Mesodermal cell (in vitro differentiated cells): ENCODE data around the gene TRPV4.

ENCODE experiments used
- H3K27ac ChIP-seq: 2 replicates; pipeline ENCODE4 v1.7.0; 2013; ENCODE audit warnings: mild to moderate bottlenecking, low read depth, low read length, moderate library complexity; ENCODE audit not compliant: severe bottlenecking
- H3K36me3 ChIP-seq: 2 replicates; pipeline ENCODE4 v1.7.1; 2013; ENCODE audit warnings: mild to moderate bottlenecking, low read length, moderate library complexity; ENCODE audit not compliant: control insufficient read depth, insufficient read depth
- H3K4me1 ChIP-seq: one replicate; pipeline ENCODE4 v1.7.1; 2013; ENCODE audit warnings: mild to moderate bottlenecking, low read length; ENCODE audit not compliant: insufficient read depth, control insufficient read depth, poor library complexity, severe bottlenecking
- H3K4me3 ChIP-seq: 2 replicates; pipeline ENCODE4 v1.7.0; 2013; ENCODE audit warnings: low read length, control low read depth, mild to moderate bottlenecking; ENCODE audit not compliant: insufficient read depth, poor library complexity, severe bottlenecking; ENCODE audit errors: extremely low read depth
- H3K9me3 ChIP-seq: 2 replicates; pipeline ENCODE4 v1.7.1; 2013; ENCODE audit warnings: mild to moderate bottlenecking, low read length, moderate library complexity; ENCODE audit not compliant: control insufficient read depth
- WGBS, 2 experiments: methylation state at CpG; one replicate each; pipeline ENCODE4 v1.1.5; 2013; ENCODE audit warnings: missing lambda C conversion rate in 2 of 2; ENCODE audit not compliant: insufficient coverage in 2 of 2; 5-methylcytosine and 5-hydroxymethylcytosine counted together

Gene TRPV4

DNA sequence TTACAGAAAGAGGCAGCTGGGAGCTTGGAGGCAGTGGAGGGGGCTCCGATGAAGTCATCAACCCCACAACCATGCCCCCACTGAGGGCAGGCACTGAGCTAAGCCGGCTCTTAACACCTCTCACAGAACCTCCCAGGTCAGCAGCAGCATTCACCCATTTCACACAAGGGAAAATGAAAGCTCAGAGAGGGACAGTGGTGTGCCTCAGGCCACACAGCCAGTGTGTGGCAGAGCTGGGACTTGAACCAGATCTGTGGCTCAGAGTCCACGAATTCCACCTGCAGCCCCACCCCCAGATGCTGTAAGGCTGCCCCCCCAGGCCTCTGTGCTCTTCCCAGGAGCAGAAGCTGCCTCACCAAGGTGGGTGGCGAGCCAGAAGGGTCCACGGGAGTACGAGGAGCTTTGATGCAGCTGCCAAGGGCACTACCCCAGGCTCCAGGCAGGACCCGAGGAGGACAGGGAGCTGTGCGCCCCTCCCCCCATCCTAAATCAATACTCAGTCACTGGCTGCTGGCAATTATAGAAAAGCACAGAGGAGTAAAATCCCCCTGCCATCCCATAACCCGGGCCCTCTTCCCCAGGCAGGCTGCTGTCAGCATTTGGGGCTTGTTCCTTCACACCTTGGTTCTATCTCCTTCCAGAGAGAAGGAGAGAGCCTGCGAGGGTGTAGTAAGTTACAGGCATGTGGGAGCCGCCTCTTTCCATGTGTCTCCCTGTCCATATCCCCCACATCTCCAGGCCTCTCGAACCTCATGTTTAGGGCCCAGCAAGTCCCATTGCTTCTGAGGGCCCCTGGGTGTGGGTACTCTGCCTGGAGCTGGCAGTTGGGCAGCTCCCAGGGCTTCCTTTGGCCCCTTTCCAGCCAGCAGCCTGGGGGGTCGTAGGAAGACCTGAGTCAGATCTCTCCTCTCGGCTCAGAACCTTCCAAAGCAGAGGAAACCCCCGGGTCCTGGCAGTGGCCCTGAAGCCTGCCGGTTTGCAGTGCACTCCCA lies 72.0 kb downstream of the TRPV4 start:
- 87 to 91% methylated on average over 6 to 10 of the region's 16 CpGs for WGBS, 2 experiments
- H3K36me3 ChIP-seq: no peaks in the 10 kb centered on the region
- H3K4me1 ChIP-seq: peaks cover 7% of the 10 kb centered on the region
- peaks cover 9% of the 10 kb centered on the region for H3K9me3 ChIP-seq
- no peak overlapping the region for H3K4me3 ChIP-seq
- no peak overlapping the region for H3K27ac ChIP-seq

DNA sequence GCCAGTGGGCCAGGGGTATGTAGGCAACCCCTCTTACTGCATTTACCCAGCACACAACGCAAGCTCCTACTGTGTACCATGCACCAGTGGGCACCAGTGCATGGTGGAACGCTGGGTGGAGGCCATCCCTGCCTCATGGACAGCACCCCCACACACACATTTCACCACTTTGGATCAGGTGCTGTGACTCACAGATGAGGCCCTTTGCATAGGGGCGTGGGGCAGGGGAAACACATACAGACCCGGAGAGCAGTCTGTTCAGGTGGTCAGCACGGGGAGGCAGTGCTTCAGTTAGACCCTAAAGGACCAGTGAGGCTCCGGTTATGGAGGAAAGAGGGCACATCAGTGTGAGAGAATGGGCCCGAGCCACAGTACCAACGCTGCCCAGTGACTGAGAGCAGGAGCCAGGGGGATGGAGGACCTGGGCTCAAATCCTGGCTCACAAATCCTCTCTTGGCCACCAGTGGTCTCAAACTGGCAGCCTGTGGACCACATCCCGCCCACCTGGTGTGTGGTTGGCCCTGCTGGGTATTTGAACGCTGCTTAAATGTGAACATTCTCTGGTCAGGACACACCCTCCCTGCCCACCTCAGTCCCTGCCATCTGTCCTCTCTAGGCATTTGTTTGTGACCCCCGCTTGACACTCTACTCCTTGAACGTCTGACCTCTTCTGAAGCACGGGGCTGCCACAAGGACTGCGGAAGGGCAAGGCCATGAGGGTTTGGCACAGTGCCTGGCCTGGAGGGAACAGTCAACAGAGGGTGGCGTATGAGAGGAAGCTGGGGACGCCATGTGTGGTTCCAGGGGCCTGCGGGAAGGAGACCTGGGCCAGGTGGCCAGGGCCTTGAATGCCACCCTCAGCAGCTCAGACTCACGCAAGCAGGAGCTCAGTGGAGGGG lies 72.9 kb downstream of the TRPV4 start:
- peaks cover 7% of the 10 kb centered on the region for H3K4me1 ChIP-seq
- H3K4me3 ChIP-seq: no peak overlapping the region
- peaks cover 17% of the 10 kb centered on the region for H3K9me3 ChIP-seq
- H3K36me3 ChIP-seq: no peaks in the 10 kb centered on the region
- no peak overlapping the region for H3K27ac ChIP-seq
- WGBS, 2 experiments: 94 to 99% methylated on average over 14 to 17 of the region's 18 CpGs

DNA sequence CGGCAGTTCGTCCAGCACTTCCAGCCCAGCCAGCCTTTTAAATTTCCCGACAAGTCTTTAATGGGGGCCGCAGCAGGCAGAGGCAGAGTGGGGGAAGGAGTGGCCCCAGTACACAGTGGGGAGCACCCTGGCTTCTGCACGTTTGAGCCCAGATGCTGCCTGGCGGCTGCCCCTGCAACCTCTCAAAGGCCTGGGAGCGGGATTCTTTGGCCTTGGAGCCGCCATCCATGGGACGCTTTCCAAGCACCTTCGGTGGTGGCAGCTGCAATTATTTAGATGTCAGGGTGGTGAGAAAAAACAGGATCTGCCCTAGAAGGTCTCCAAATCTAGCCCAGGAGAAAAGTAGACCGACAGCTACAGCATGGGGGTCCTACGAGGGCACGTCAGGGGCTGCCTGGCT lies 73.6 kb downstream of the TRPV4 start:
- Histone ChIP-seq H3K9me3 (peaks cover 18% of the 10 kb centered on the region), H3K27ac (no peak overlapping the region), H3K36me3 (no peaks in the 10 kb centered on the region), H3K4me1 (peaks cover 7% of the 10 kb centered on the region), H3K4me3 (no peak overlapping the region)
- 84 to 87% methylated on average over 6 to 8 of the region's 13 CpGs for WGBS, 2 experiments

DNA sequence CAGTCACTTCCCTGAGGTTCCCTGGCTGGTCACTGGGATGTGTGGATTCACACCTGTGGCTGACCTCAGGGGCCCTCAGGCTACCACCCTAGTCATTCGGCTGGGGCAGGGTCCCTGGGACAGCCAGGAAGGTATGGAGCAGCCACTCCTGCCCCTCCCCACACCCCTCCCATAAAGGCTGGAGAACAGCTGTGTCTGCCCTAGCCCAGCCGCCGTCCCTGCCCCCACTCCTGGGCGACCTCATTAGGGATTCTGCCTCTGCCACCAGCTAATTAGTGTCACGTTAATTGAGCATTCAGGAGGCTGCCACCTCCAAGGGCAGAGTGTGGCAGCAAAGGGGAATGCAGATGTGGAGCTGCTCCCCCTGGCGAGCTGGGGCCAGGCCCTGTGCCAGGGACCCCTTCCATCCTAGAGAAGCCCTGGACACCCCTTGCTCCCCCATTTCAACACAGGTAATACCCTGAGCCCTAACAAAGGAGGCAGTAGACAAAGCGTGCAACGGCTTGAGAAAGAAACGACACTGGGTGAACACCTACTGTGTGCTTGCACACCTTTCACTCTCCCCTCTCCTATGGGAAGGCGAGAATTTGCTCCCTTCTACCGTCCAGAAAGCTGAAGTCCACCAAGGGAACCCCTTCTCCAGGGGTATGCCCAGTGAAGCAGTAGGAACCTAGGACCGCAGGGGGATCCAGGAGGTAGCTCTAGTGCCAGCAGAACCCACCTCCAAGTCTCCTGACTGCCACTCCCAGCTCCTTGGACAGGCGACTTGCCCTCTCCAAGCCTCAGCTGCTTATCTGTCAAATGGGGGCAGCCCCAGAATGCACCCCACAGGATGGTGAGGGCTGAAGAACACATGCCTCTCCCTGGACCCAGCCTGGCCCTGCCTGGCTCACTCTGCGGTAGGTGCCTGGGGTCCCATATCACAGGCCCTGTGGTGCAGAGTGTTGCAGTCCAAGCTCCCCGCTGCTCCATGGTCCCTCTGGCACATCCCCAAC lies 74.5 kb downstream of the TRPV4 start:
- Histone ChIP-seq H3K4me3 (no peak overlapping the region), H3K4me1 (peaks cover 7% of the 10 kb centered on the region), H3K27ac (no peak overlapping the region), H3K9me3 (peaks cover 17% of the 10 kb centered on the region), H3K36me3 (no peaks in the 10 kb centered on the region)
- WGBS, 2 experiments: 71 to 78% methylated on average over 13 to 14 of the region's 15 CpGs

DNA sequence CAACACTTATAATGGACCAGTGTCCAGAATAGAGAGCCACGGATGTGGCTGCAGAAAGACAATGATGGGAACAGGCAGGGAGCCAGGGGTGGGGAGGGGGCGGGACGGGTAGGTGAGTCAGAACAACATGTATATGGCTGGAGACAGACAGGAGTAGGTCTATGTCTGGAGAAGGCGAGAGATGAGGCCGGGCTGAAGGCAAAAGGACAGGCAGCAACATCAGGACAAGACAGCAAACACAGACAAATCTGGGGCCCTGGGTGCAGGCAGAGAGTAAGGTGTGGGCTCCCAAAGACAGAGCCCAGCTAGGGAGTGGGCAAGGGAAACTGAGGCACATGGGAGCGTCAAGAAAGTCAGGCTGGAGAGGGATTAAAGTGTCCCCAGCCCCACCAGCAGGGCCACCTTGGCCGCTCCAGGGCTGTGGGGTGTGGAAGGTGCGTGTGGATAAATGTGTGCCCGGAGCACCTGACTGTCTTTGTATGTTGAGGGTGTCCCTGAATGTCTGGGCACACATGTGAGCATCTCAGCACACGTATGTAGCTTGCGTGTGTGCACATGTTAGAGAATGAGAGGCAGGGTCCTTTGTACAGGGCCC lies 75.4 kb downstream of the TRPV4 start:
- no peak overlapping the region for H3K4me3 ChIP-seq
- WGBS, 2 experiments: 86 to 87% methylated on average over 10 to 11 of the region's 11 CpGs

DNA sequence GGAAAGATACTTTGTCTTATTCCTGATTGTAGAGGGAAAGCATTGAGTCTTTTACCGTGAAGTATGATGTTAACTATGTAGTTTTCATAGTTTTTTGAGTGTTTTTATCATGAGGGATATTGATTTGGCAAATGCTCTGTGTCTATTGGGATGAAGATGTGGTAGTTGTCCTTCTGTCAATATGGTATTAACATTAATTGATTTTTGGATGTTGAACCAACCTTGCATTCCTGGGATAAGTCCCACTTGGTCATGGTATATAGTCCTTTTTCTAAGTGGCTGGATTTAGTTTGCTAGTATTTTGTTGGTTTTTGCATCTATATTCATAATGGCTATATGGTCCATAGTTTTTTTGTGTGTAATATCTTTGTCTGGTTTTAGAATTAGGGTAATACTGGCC lies 76.7 kb downstream of the TRPV4 start:
- Histone ChIP-seq H3K9me3 (peaks cover 10% of the 10 kb centered on the region), H3K4me3 (no peak overlapping the region), H3K4me1 (peaks cover 2% of the 10 kb centered on the region), H3K36me3 (no peaks in the 10 kb centered on the region), H3K27ac (no peak overlapping the region)
- 100% methylated on average over 1 of the region's 1 CpG for WGBS, 2 experiments

More for the DNA sequence above, 75.4 kb downstream of the TRPV4 start:
- H3K4me1 ChIP-seq: peaks cover 7% of the 10 kb centered on the region
- peaks cover 9% of the 10 kb centered on the region for H3K9me3 ChIP-seq
- no peaks in the 10 kb centered on the region for H3K36me3 ChIP-seq
- no peak overlapping the region for H3K27ac ChIP-seq

DNA sequence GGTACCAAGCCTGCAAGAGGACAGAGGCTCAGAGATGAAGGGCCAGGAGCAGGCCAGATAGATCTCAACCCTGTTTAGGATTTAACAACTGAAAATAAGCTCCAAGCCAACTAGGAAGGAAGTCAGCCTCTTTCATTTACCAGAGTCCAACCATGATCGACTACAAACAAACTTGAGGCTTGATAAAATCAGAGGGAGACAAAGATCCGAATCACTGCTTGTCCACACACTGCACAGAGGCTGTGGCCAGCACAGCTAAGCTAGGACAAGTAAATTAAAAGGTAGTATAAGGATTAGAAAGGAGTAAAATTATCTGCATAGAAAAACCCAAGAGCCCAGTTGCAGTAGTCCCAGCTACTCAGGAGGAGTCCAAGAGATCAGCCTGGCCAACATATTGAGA lies 79.2 kb downstream of the TRPV4 start:
- 92 to 100% methylated on average over 1 to 2 of the region's 2 CpGs for WGBS, 2 experiments
- Histone ChIP-seq H3K9me3 (peaks cover 13% of the 10 kb centered on the region), H3K4me1 (no peaks in the 10 kb centered on the region), H3K4me3 (no peak overlapping the region), H3K27ac (peak overlapping the region; percentile 30), H3K36me3 (no peaks in the 10 kb centered on the region)

DNA sequence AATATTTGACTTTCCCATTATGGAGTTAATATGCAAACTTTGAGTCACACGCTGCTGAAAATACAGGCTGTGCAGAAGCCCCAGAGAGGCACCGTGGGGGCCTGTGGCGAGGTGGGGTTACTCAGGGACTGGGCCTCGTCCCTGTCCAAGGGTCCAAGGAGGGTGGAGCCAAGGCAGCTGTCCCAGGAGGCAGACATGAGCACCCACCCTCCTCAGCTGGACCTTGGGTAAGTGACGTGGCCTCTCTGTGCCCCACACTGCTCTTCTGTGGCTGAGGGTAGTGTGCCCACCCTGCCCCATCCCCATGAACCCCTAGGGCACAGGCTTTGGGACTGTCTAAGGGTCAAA lies 80.2 kb downstream of the TRPV4 start:
- WGBS, 2 experiments: 95 to 96% methylated on average over 3 to 5 of the region's 5 CpGs
- H3K4me1 ChIP-seq: no peaks in the 10 kb centered on the region
- no peak overlapping the region for H3K27ac ChIP-seq
- H3K9me3 ChIP-seq: peaks cover 13% of the 10 kb centered on the region
- no peaks in the 10 kb centered on the region for H3K36me3 ChIP-seq
- no peak overlapping the region for H3K4me3 ChIP-seq

DNA sequence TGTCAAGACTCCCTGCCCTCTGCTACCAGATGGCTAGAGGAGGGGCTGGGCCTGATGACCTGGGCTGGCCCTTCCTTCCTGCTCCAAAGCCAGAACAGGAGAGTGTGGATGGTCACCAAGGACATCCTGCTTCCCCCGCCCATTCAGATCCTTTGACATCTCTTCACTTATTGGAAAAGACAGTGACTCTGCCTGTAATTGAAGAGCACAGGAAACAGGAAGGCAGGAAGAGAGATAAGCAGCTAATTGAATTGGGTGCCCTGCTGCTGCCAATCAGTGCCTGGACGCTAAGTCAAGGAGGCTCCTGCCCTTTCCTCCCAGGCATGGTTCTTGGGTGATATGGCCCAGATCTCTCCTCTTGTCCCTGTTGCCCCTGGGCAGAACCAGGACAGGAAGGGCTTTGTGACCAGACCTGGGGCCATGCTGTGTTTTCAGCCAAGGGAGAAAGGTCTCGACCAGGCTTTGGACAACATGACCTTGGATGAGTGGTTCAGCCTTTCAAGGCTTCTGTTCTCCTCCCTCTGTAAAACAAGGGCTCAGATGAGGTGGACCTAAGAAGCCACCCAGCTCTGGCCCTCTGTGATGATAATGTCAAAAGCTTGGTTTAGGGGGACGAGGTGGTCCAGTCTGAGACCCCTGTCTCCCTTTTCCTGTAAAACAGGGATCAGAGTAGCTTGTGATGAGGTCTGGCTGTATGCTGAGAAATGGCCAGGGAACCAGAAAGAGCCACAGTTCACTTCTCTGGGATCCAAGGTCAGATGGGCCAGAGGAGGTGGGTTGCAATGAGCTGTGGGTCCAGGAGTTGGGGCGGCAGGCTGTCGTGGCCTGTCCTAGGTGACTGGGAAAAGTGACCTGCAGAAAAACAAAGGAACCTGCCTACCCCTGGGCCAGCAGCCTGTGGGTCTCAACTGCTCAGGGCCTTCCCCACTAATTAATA lies 80.8 kb downstream of the TRPV4 start:
- Histone ChIP-seq H3K4me1 (no peaks in the 10 kb centered on the region), H3K9me3 (peaks cover 13% of the 10 kb centered on the region), H3K4me3 (no peak overlapping the region), H3K36me3 (no peaks in the 10 kb centered on the region), H3K27ac (peak overlapping the region; percentile 24)
- WGBS, 2 experiments: 50 to 76% methylated on average over 3 to 4 of the region's 6 CpGs
